H1 (cell line): ENCODE data around the gene PRDM15. TPM values are rescaled to one million over a fixed set of nuclear protein-coding genes. Genes with fewer than 3 reads are reported as not detected.

Source experiments
- CTCF ChIA-PET: fragments of 300-600 bp; sonication (Branson Sonifier 250); formaldehyde crosslinking; loops from one replicate; lab custom pipeline; 2021; ENCODE audit not compliant: partially characterized antibody; lab: Charles Lee
- POLR2A ChIA-PET: fragments of 300-600 bp; sonication (Branson Sonifier 250); formaldehyde crosslinking; loops from one replicate; lab custom pipeline; 2021; ENCODE audit warnings: inconsistent platforms; ENCODE audit not compliant: partially characterized antibody; lab: Charles Lee
- DNase-seq, 2 experiments: peaks; one replicate each; pipeline versions ENCODE4 v3.0.0 to v3.0.0-alpha.2; 2010 to 2022; ENCODE audit warnings: low spot score in 2 of 2, low read depth in 1 of 2, mixed read lengths in 1 of 2
- FAIRE-seq: peaks from 2 replicates; lab custom pipeline; 2011; peaks lifted over from hg19 to GRCh38; lab: Jason Lieb, UNC
- H2AFZ ChIP-seq: 2 replicates; pipeline ENCODE4 v1.8.1; 2012; ENCODE audit warnings: low read length, inconsistent platforms
- H2AK5ac ChIP-seq: 2 replicates; pipeline ENCODE4 v1.6.1; 2013; ENCODE audit warnings: low read depth, low read length
- H2BK120ac ChIP-seq: replicated peaks from 2 replicates; pipeline ENCODE3; 2013; ENCODE audit warnings: low read depth, low read length, inconsistent platforms
- H2BK12ac ChIP-seq: 2 replicates; pipeline ENCODE4 v1.6.1; 2013; ENCODE audit warnings: low read depth, low read length
- H2BK15ac ChIP-seq: 2 replicates; pipeline ENCODE4 v1.6.1; 2013; ENCODE audit warnings: low read length
- H2BK20ac ChIP-seq: 2 replicates; pipeline ENCODE4 v1.6.1; 2013; ENCODE audit warnings: low read length
- H2BK5ac ChIP-seq: 2 replicates; pipeline ENCODE4 v1.6.1; 2013; ENCODE audit warnings: low read depth, low read length
- H3K14ac ChIP-seq: 2 replicates; pipeline ENCODE4 v1.6.1; 2013; ENCODE audit warnings: inconsistent platforms; ENCODE audit not compliant: insufficient read length
- H3K18ac ChIP-seq: 2 replicates; pipeline ENCODE4 v1.6.1; 2013; ENCODE audit warnings: low read length; ENCODE audit errors: extremely low read depth
- H3K23ac ChIP-seq: 2 replicates; pipeline ENCODE4 v1.6.1; 2013; ENCODE audit warnings: inconsistent platforms; ENCODE audit not compliant: insufficient read length
- H3K23me2 ChIP-seq: 2 replicates; pipeline ENCODE4 v1.6.1; 2013; ENCODE audit warnings: low read depth, low read length
- H3K27ac ChIP-seq: 2 replicates; pipeline ENCODE4 v1.6.1; 2011; ENCODE audit warnings: low read depth, low read length, inconsistent platforms
- H3K27me3 ChIP-seq, 4 experiments: replicated peaks in 1 of 4; 1 replicate in 1 of 4; 2 replicates in 3 of 4; pipeline versions ENCODE4 v1.6.1 to v1.8.1; 2011 to 2013; ENCODE audit warnings: low read length in 3 of 4, mild to moderate bottlenecking in 3 of 4, inconsistent platforms in 2 of 4, mixed read lengths in 2 of 4, moderate library complexity in 1 of 4; ENCODE audit not compliant: control insufficient read depth in 3 of 4, insufficient read depth in 3 of 4; ENCODE audit errors: extremely low read depth in 1 of 4
- H3K36me3 ChIP-seq, 4 experiments: 2 replicates each; pipeline versions ENCODE4 v1.6.1 to v1.8.1; 2011 to 2013; ENCODE audit warnings: mild to moderate bottlenecking in 4 of 4, low read length in 3 of 4, moderate library complexity in 2 of 4, control low read depth in 1 of 4, inconsistent platforms in 1 of 4; ENCODE audit not compliant: insufficient read depth in 4 of 4, control insufficient read depth in 2 of 4
- H3K4ac ChIP-seq: replicated peaks from 2 replicates; pipeline ENCODE3; 2013; ENCODE audit warnings: low read length, low read depth, mixed read lengths, inconsistent platforms; ENCODE audit not compliant: insufficient read length
- H3K4me1 ChIP-seq, 4 experiments: replicated peaks in 1 of 4; 1 replicate in 1 of 4; 2 replicates in 3 of 4; pipeline versions ENCODE4 v1.6.1 to v1.8.1; 2011 to 2013; ENCODE audit warnings: low read length in 3 of 4, inconsistent platforms in 2 of 4, mixed read lengths in 1 of 4; ENCODE audit not compliant: insufficient read depth in 4 of 4, control insufficient read depth in 3 of 4
- H3K4me2 ChIP-seq, 2 experiments: 2 replicates each; pipeline versions ENCODE4 v1.6.1 to v1.8.1; 2011 to 2013; ENCODE audit warnings: low read depth in 2 of 2, low read length in 2 of 2, control low read depth in 1 of 2, inconsistent platforms in 1 of 2, mild to moderate bottlenecking in 1 of 2; ENCODE audit not compliant: insufficient read depth in 1 of 2
- H3K4me3 ChIP-seq, 4 experiments: fragments of 200-600, 300-600 bp in 1 of 4; sonication (generic), shearing (Covaris generic), sonication (Bioruptor Twin) in 1 of 4; 2 replicates each; pipeline versions ENCODE4 v1.5.1 to v1.8.1; 2011 to 2016; ENCODE audit warnings: low read length in 4 of 4, low read depth in 3 of 4, control low read depth in 2 of 4, inconsistent platforms in 2 of 4, mild to moderate bottlenecking in 2 of 4, mixed read lengths in 1 of 4, moderate library complexity in 1 of 4; ENCODE audit not compliant: insufficient read depth in 2 of 4; ENCODE audit errors: extremely low read depth in 1 of 4
- H3K56ac ChIP-seq: replicated peaks from 2 replicates; pipeline ENCODE3; 2013; ENCODE audit warnings: low read depth, mild to moderate bottlenecking, mixed read lengths, low read length, inconsistent platforms; ENCODE audit not compliant: insufficient read length
- H3K79me1 ChIP-seq: 2 replicates; pipeline ENCODE4 v1.6.1; 2013; ENCODE audit warnings: low read depth, low read length, control low read depth
- H3K79me2 ChIP-seq, 2 experiments: 2 replicates each; pipeline versions ENCODE4 v1.6.1 to v1.8.1; 2012 to 2013; ENCODE audit warnings: low read length in 2 of 2, mild to moderate bottlenecking in 2 of 2, inconsistent platforms in 1 of 2; ENCODE audit not compliant: insufficient read depth in 2 of 2, control insufficient read depth in 1 of 2
- H3K9ac ChIP-seq, 4 experiments: replicated peaks in 1 of 4; 1 replicate in 1 of 4; 2 replicates in 3 of 4; pipeline versions ENCODE4 v1.6.1 to v1.8.1; 2011 to 2013; ENCODE audit warnings: low read depth in 3 of 4, low read length in 3 of 4, control low read depth in 2 of 4, mild to moderate bottlenecking in 2 of 4, moderate library complexity in 2 of 4, inconsistent platforms in 1 of 4; ENCODE audit errors: extremely low read depth in 1 of 4
- H3K9me3 ChIP-seq, 2 experiments: 2 replicates each; pipeline versions ENCODE4 v1.6.1 to v1.8.1; 2012 to 2013; ENCODE audit warnings: mild to moderate bottlenecking in 2 of 2, moderate library complexity in 2 of 2, control low read depth in 1 of 2, inconsistent platforms in 1 of 2, low read depth in 1 of 2, low read length in 1 of 2, mixed read lengths in 1 of 2; ENCODE audit not compliant: insufficient read depth in 2 of 2
- H4K20me1 ChIP-seq, 2 experiments: replicated peaks in 1 of 2; 2 replicates each; pipeline versions ENCODE3 to v1.8.1; 2011 to 2013; ENCODE audit warnings: inconsistent platforms in 2 of 2, low read length in 2 of 2, mild to moderate bottlenecking in 1 of 2; ENCODE audit not compliant: insufficient read depth in 2 of 2, control insufficient read depth in 1 of 2
- H4K5ac ChIP-seq: 2 replicates; pipeline ENCODE4 v1.6.1; 2013; ENCODE audit warnings: low read length, low read depth, mixed read lengths, inconsistent platforms; ENCODE audit not compliant: insufficient read length
- H4K8ac ChIP-seq: 2 replicates; pipeline ENCODE4 v1.8.0; 2013; ENCODE audit warnings: mild to moderate bottlenecking, moderate library complexity, low read length, inconsistent platforms; ENCODE audit not compliant: insufficient read depth; ENCODE audit errors: extremely low read depth
- H4K91ac ChIP-seq: replicated peaks from 2 replicates; pipeline ENCODE3; 2013; ENCODE audit warnings: low read length, mixed read lengths, inconsistent platforms; ENCODE audit not compliant: insufficient read length
- ATF3 ChIP-seq: IDR thresholded peaks from 2 replicates; pipeline ENCODE4 v1.6.1; 2011; ENCODE audit warnings: low read depth, mild to moderate bottlenecking, low read length; ENCODE audit not compliant: insufficient read depth
- BRCA1 ChIP-seq: IDR thresholded peaks from 2 replicates; pipeline ENCODE4 v1.6.1; 2012; ENCODE audit warnings: low read depth, low read length, improper control_type of control experiment
- CBX5 ChIP-seq: fragments of 300-800, 300-1000 bp; sonication (generic); IDR thresholded peaks from 2 replicates; pipeline ENCODE4 v1.7.1; 2016; ENCODE audit warnings: antibody characterized with exemption, low read length, low read depth
- CBX8 ChIP-seq: fragments of 300-800, 300-1000 bp; sonication (generic); IDR thresholded peaks from 2 replicates; pipeline ENCODE4 v1.7.1; 2016; ENCODE audit warnings: low read depth, low read length, borderline replicate concordance
- E2F6 ChIP-seq: IDR thresholded peaks from 2 replicates; pipeline ENCODE4 v1.6.1; 2012; ENCODE audit warnings: inconsistent platforms
- EP300 ChIP-seq, 2 experiments: IDR thresholded peaks; 1 replicate in 1 of 2; 2 replicates in 1 of 2; pipeline ENCODE4 v1.6.1; 2011 to 2012; ENCODE audit warnings: low read depth in 2 of 2, low read length in 2 of 2, mild to moderate bottlenecking in 2 of 2, borderline replicate concordance in 1 of 2, inconsistent platforms in 1 of 2, moderate library complexity in 1 of 2
- HDAC2 ChIP-seq, 2 experiments: fragments of 300-600 bp in 1 of 2; sonication (generic) in 1 of 2; IDR thresholded peaks; 2 replicates each; pipeline ENCODE4 v1.6.1; 2011 to 2012; ENCODE audit warnings: low read depth in 2 of 2, low read length in 2 of 2, mild to moderate bottlenecking in 2 of 2, moderate library complexity in 2 of 2, borderline replicate concordance in 1 of 2, inconsistent platforms in 1 of 2
- KDM1A ChIP-seq: fragments of 200-600, 300-600 bp; sonication (generic); IDR thresholded peaks from 2 replicates; pipeline ENCODE4 v1.7.1; 2016; ENCODE audit warnings: mild to moderate bottlenecking, low read length, borderline replicate concordance
- NRF1 ChIP-seq: IDR thresholded peaks from 2 replicates; pipeline ENCODE4 v1.6.1; 2011; ENCODE audit warnings: mild to moderate bottlenecking, low read depth, low read length, improper control_type of control experiment
- RBBP5 ChIP-seq: IDR thresholded peaks from 2 replicates; pipeline ENCODE4 v1.7.1; 2012; ENCODE audit warnings: low read depth, mild to moderate bottlenecking, inconsistent platforms, low read length, moderate library complexity, borderline replicate concordance
- RXRA ChIP-seq: IDR thresholded peaks from 2 replicates; pipeline ENCODE4 v1.6.1; 2011; ENCODE audit warnings: low read depth, mild to moderate bottlenecking, low read length, moderate library complexity; ENCODE audit not compliant: insufficient read depth
- TAF1 ChIP-seq: IDR thresholded peaks from 2 replicates; pipeline ENCODE4 v1.6.1; 2011; ENCODE audit warnings: mild to moderate bottlenecking, low read depth, low read length
- WGBS, 2 experiments: shearing (Covaris generic) in 1 of 2; methylation state at CpG; one replicate each; pipeline versions ENCODE4 v1.1.6 to v1.1.7; 2013 to 2015; ENCODE audit warnings: low lambda C conversion rate in 2 of 2, mixed read lengths in 2 of 2, inconsistent platforms in 1 of 2, low coverage in 1 of 2, missing lambda C conversion rate in 1 of 2; ENCODE audit not compliant: insufficient replicate concordance in 2 of 2, insufficient coverage in 1 of 2, insufficient read length in 1 of 2; ENCODE audit errors: extremely low coverage in 1 of 2, missing lambda C conversion rate in 1 of 2; 5-methylcytosine and 5-hydroxymethylcytosine counted together
- polyA plus RNA-seq, 7 experiments: library from polyadenylated mRNA; depleted of rRNA in 3 of 7; stranded (reverse) in 5 of 7; unstranded in 2 of 7; fragments of >200 nt in 5 of 7; fragments of 200-250 nt in 2 of 7; gene quantifications; 1 replicate in 5 of 7; 2 replicates in 1 of 7; 4 replicates in 1 of 7; pipeline versions ENCODE4 v1.2.1 to v1.2.3, GENCODE V29; 2011 to 2013; ENCODE audit warnings: missing spikeins in 2 of 7, mixed read lengths in 2 of 7
- total RNA-seq: library from RNA; stranded (reverse); fragmentation: NEBNext Ultra II Directional; extraction: Animal tissue kit (Norgen Biotek cat#: 25700); gene quantifications from 2 replicates; pipeline ENCODE4 v1.2.1, GENCODE V29; 2021

The PRDM15 gene
- total and polyA plus RNA-seq, 2 of the 8 experiments (the other 6 are each of a cell fraction or from before 2014, with no cell fraction given) = 9.7 to 10.5 TPM

- ChIA-PET CTCF (interaction anchor here (0.8 kb wide), 1 partner anchor 24 kb away, joined by 3 read pairs; no protein-coding TSS in a partner anchor), POLR2A (interaction anchor here (0.6 kb wide), 1 partner anchor 31 kb away, joined by 3 read pairs; no protein-coding TSS in a partner anchor)
- DNase-seq = no peak
- Histone ChIP-seq H4K5ac (no peak overlapping the region), H3K9me3 (no peaks in the 10 kb centered on the region), H4K20me1 (no peaks in the 10 kb centered on the region), H3K4me2 (peak overlapping the region; percentile 38 to 42; a peak in 3 of 4 replicates), H3K79me1 (no peaks in the 10 kb centered on the region; the same call in 1 of the 2 replicates), H3K4me1 (peaks cover 4 to 16% (median 9%) of the 10 kb centered on the region in 4 experiments), H3K14ac (no peak overlapping the region), H2BK5ac (no peak overlapping the region), H3K79me2 (no peaks in the 10 kb centered on the region), H3K27ac (peak overlapping the region; percentile 25; the same call in 1 of the 2 replicates), H3K4ac (no peak overlapping the region), H3K4me3 (peak overlapping the region in 1 of 4 experiments; percentile 17; a peak in 1 of 8 replicates), H3K9ac (no peak overlapping the region), H2BK15ac (no peak overlapping the region), H3K36me3 (no peaks in the 10 kb centered on the region), H3K23ac (no peak overlapping the region), H2BK12ac (no peak overlapping the region), H2BK20ac (no peak overlapping the region), H3K18ac (peak overlapping the region; percentile 24; the same call in 1 of the 2 replicates), H2AK5ac (0 out of 2 replicates have a peak overlapping the region, but pooled peaks have one; percentile 53), H3K56ac (no peak overlapping the region), H4K8ac (no peak overlapping the region), H2BK120ac (no peak overlapping the region), H3K23me2 (no peaks in the 10 kb centered on the region), H4K91ac (no peak overlapping the region), H3K27me3 (no peaks in the 10 kb centered on the region), H2AFZ (no peak overlapping the region)
- WGBS, 2 experiments = 64% methylated on average over 3 of the region's 3 CpGs; no CpG with 5 or more reads in 1 of the 2 experiments
- FAIRE-seq = no peak
- no peak for TF ChIP-seq ATF3
- no peak for TF ChIP-seq KDM1A
- no peak for TF ChIP-seq TAF1
- TF ChIP-seq CBX5 = no peak
- TF ChIP-seq E2F6 = no peak
- no peak for TF ChIP-seq BRCA1
- no peak for TF ChIP-seq CBX8
- TF ChIP-seq RXRA = no peak
- TF ChIP-seq HDAC2 (IDR thresholded peaks at IDR 0.05; ENCODE audit: borderline replicate concordance in 1 of 2, low read depth in 2 of 2, low read length in 2 of 2) = no peak
- no peak for TF ChIP-seq NRF1
- no peak for TF ChIP-seq RBBP5
- no peak for TF ChIP-seq EP300 (IDR thresholded peaks at IDR 0.05; ENCODE audit: borderline replicate concordance in 1 of 2, low read depth in 2 of 2, low read length in 2 of 2)
Observed at GRCh38 chr21:41926807-41927171, 47.6 kb upstream of the PRDM15 start.
